ENCODE data around the gene LTBP1.

LTBP1 gene

GRCh38 chr2:33212151-33212550, 265.4 kb downstream of the LTBP1 start:
- WGBS (ENCODE audit: extremely low coverage, insufficient coverage, low lambda C conversion rate): no CpG with 5 or more reads among the region's 3 CpGs
- Histone ChIP-seq H3K4me3 (ENCODE audit: low read length) (no peak overlapping the region), H3K4me1 (ENCODE audit: control insufficient read depth, low read depth, low read length) (peaks cover 2% of the 10 kb centered on the region), H3K79me1 (ENCODE audit: low read length) (no peaks in the 10 kb centered on the region), H4K5ac (ENCODE audit: low read length) (no peak overlapping the region), H2AK5ac (ENCODE audit: low read length) (no peak overlapping the region), H4K8ac (ENCODE audit: low read depth, low read length) (no peak overlapping the region), H3K27me3 (ENCODE audit: insufficient read depth, low read length, poor library complexity) (no peaks in the 10 kb centered on the region), H3K23ac (ENCODE audit: low read length) (no peak overlapping the region), H3K9ac (ENCODE audit: low read length) (no peak overlapping the region), H3K4me2 (ENCODE audit: low read length) (no peak overlapping the region), H3K27ac (ENCODE audit: low read depth, low read length) (no peak overlapping the region), H3K79me2 (ENCODE audit: control insufficient read depth, insufficient read depth, low read length) (no peaks in the 10 kb centered on the region), H3K56ac (ENCODE audit: low read length) (no peak overlapping the region), H3K18ac (ENCODE audit: low read length) (no peak overlapping the region), H2BK120ac (ENCODE audit: low read depth, low read length) (no peak overlapping the region), H3K4ac (ENCODE audit: low read depth, low read length) (no peak overlapping the region), H2BK5ac (ENCODE audit: low read length) (no peak overlapping the region), H3K36me3 (ENCODE audit: control insufficient read depth, insufficient read depth, low read length) (no peaks in the 10 kb centered on the region), H2BK15ac (replicated peaks; ENCODE audit: low read depth) (no peak overlapping the region)
- DNase-seq: no peak

- H2BK15ac ChIP-seq (replicated peaks; ENCODE audit: low read depth): no peak overlapping the region
- no peak overlapping the region for H3K18ac ChIP-seq (ENCODE audit: low read length)
- H3K56ac ChIP-seq (ENCODE audit: low read length): no peak overlapping the region
- H3K27me3 ChIP-seq (ENCODE audit: insufficient read depth, low read length, poor library complexity): no peaks in the 10 kb centered on the region
- no peak overlapping the region for H2AK5ac ChIP-seq (ENCODE audit: low read length)
- no peak overlapping the region for H3K4me3 ChIP-seq (ENCODE audit: low read length)
- DNase-seq: no peak
- no peak overlapping the region for H3K4me2 ChIP-seq (ENCODE audit: low read length)
- no CpG with 5 or more reads among the region's 3 CpGs for WGBS (ENCODE audit: extremely low coverage, insufficient coverage, low lambda C conversion rate)
- peaks cover 2% of the 10 kb centered on the region for H3K4me1 ChIP-seq (ENCODE audit: control insufficient read depth, low read depth, low read length)
- H3K79me1 ChIP-seq (ENCODE audit: low read length): no peaks in the 10 kb centered on the region
- no peak overlapping the region for H3K27ac ChIP-seq (ENCODE audit: low read depth, low read length)
- no peak overlapping the region for H4K8ac ChIP-seq (ENCODE audit: low read depth, low read length)
- no peak overlapping the region for H4K5ac ChIP-seq (ENCODE audit: low read length)
- H3K4ac ChIP-seq (ENCODE audit: low read depth, low read length): no peak overlapping the region
- H3K36me3 ChIP-seq (ENCODE audit: control insufficient read depth, insufficient read depth, low read length): no peaks in the 10 kb centered on the region
- no peak overlapping the region for H2BK5ac ChIP-seq (ENCODE audit: low read length)
- no peak overlapping the region for H2BK120ac ChIP-seq (ENCODE audit: low read depth, low read length)
- no peak overlapping the region for H3K23ac ChIP-seq (ENCODE audit: low read length)
- no peak overlapping the region for H3K9ac ChIP-seq (ENCODE audit: low read length)
- H3K79me2 ChIP-seq (ENCODE audit: control insufficient read depth, insufficient read depth, low read length): no peaks in the 10 kb centered on the region
Measured at GRCh38 chr2:33213244-33213643, 266.5 kb downstream of the LTBP1 start.

- no peaks in the 10 kb centered on the region for H3K27me3 ChIP-seq (ENCODE audit: insufficient read depth, low read length, poor library complexity)
- no peak for DNase-seq
- H3K79me1 ChIP-seq (ENCODE audit: low read length): no peaks in the 10 kb centered on the region
- no peak overlapping the region for H3K4me2 ChIP-seq (ENCODE audit: low read length)
- no peak overlapping the region for H3K56ac ChIP-seq (ENCODE audit: low read length)
- H2BK15ac ChIP-seq (replicated peaks; ENCODE audit: low read depth): no peak overlapping the region
- H3K4ac ChIP-seq (ENCODE audit: low read depth, low read length): no peak overlapping the region
- no peak overlapping the region for H3K18ac ChIP-seq (ENCODE audit: low read length)
- H3K36me3 ChIP-seq (ENCODE audit: control insufficient read depth, insufficient read depth, low read length): no peaks in the 10 kb centered on the region
- no peak overlapping the region for H3K9ac ChIP-seq (ENCODE audit: low read length)
- no CpG with 5 or more reads among the region's 2 CpGs for WGBS (ENCODE audit: extremely low coverage, insufficient coverage, low lambda C conversion rate)
- H2BK120ac ChIP-seq (ENCODE audit: low read depth, low read length): no peak overlapping the region
- no peak overlapping the region for H4K5ac ChIP-seq (ENCODE audit: low read length)
- no peak overlapping the region for H4K8ac ChIP-seq (ENCODE audit: low read depth, low read length)
- no peaks in the 10 kb centered on the region for H3K79me2 ChIP-seq (ENCODE audit: control insufficient read depth, insufficient read depth, low read length)
- peaks cover 2% of the 10 kb centered on the region for H3K4me1 ChIP-seq (ENCODE audit: control insufficient read depth, low read depth, low read length)
- H3K27ac ChIP-seq (ENCODE audit: low read depth, low read length): no peak overlapping the region
- no peak overlapping the region for H2BK5ac ChIP-seq (ENCODE audit: low read length)
- no peak overlapping the region for H2AK5ac ChIP-seq (ENCODE audit: low read length)
- no peak overlapping the region for H3K4me3 ChIP-seq (ENCODE audit: low read length)
- no peak overlapping the region for H3K23ac ChIP-seq (ENCODE audit: low read length)
Measured at GRCh38 chr2:33213648-33214047, 266.9 kb downstream of the LTBP1 start.

GRCh38 chr2:33214436-33214835, 267.7 kb downstream of the LTBP1 start:
- Histone ChIP-seq H3K9ac (ENCODE audit: low read length) (no peak overlapping the region), H2BK120ac (ENCODE audit: low read depth, low read length) (no peak overlapping the region), H3K36me3 (ENCODE audit: control insufficient read depth, insufficient read depth, low read length) (no peaks in the 10 kb centered on the region), H3K56ac (ENCODE audit: low read length) (no peak overlapping the region), H3K4me1 (ENCODE audit: control insufficient read depth, low read depth, low read length) (peaks cover 4% of the 10 kb centered on the region), H4K8ac (ENCODE audit: low read depth, low read length) (no peak overlapping the region), H3K4ac (ENCODE audit: low read depth, low read length) (no peak overlapping the region), H3K18ac (ENCODE audit: low read length) (no peak overlapping the region), H3K79me1 (ENCODE audit: low read length) (no peaks in the 10 kb centered on the region), H3K4me3 (ENCODE audit: low read length) (no peak overlapping the region), H3K27me3 (ENCODE audit: insufficient read depth, low read length, poor library complexity) (no peaks in the 10 kb centered on the region), H3K4me2 (ENCODE audit: low read length) (no peak overlapping the region), H3K23ac (ENCODE audit: low read length) (no peak overlapping the region), H2BK5ac (ENCODE audit: low read length) (no peak overlapping the region), H4K5ac (ENCODE audit: low read length) (no peak overlapping the region), H3K79me2 (ENCODE audit: control insufficient read depth, insufficient read depth, low read length) (no peaks in the 10 kb centered on the region), H3K27ac (ENCODE audit: low read depth, low read length) (no peak overlapping the region), H2BK15ac (replicated peaks; ENCODE audit: low read depth) (no peak overlapping the region), H2AK5ac (ENCODE audit: low read length) (no peak overlapping the region)
- WGBS (ENCODE audit: extremely low coverage, insufficient coverage, low lambda C conversion rate): no CpG with 5 or more reads among the region's 11 CpGs
- DNase-seq: no peak

- H3K23ac ChIP-seq (ENCODE audit: low read length): no peak overlapping the region
- peaks cover 4% of the 10 kb centered on the region for H3K4me1 ChIP-seq (ENCODE audit: control insufficient read depth, low read depth, low read length)
- no peaks in the 10 kb centered on the region for H3K79me1 ChIP-seq (ENCODE audit: low read length)
- H3K4me3 ChIP-seq (ENCODE audit: low read length): no peak overlapping the region
- no peak overlapping the region for H3K9ac ChIP-seq (ENCODE audit: low read length)
- H2AK5ac ChIP-seq (ENCODE audit: low read length): no peak overlapping the region
- no peak overlapping the region for H3K56ac ChIP-seq (ENCODE audit: low read length)
- H3K18ac ChIP-seq (ENCODE audit: low read length): no peak overlapping the region
- no CpG with 5 or more reads among the region's 6 CpGs for WGBS (ENCODE audit: extremely low coverage, insufficient coverage, low lambda C conversion rate)
- no peak overlapping the region for H3K27ac ChIP-seq (ENCODE audit: low read depth, low read length)
- H3K4me2 ChIP-seq (ENCODE audit: low read length): no peak overlapping the region
- DNase-seq: no peak
- no peaks in the 10 kb centered on the region for H3K36me3 ChIP-seq (ENCODE audit: control insufficient read depth, insufficient read depth, low read length)
- H4K5ac ChIP-seq (ENCODE audit: low read length): no peak overlapping the region
- no peak overlapping the region for H4K8ac ChIP-seq (ENCODE audit: low read depth, low read length)
- no peak overlapping the region for H3K4ac ChIP-seq (ENCODE audit: low read depth, low read length)
- no peaks in the 10 kb centered on the region for H3K79me2 ChIP-seq (ENCODE audit: control insufficient read depth, insufficient read depth, low read length)
- H3K27me3 ChIP-seq (ENCODE audit: insufficient read depth, low read length, poor library complexity): no peaks in the 10 kb centered on the region
- H2BK5ac ChIP-seq (ENCODE audit: low read length): no peak overlapping the region
- H2BK120ac ChIP-seq (ENCODE audit: low read depth, low read length): no peak overlapping the region
- H2BK15ac ChIP-seq (replicated peaks; ENCODE audit: low read depth): no peak overlapping the region
Measured at GRCh38 chr2:33214857-33215256, 268.1 kb downstream of the LTBP1 start.

- Histone ChIP-seq H2BK5ac (ENCODE audit: low read length) (no peak overlapping the region), H3K27me3 (ENCODE audit: insufficient read depth, low read length, poor library complexity) (no peaks in the 10 kb centered on the region), H3K9ac (ENCODE audit: low read length) (no peak overlapping the region), H3K79me1 (ENCODE audit: low read length) (no peaks in the 10 kb centered on the region), H3K79me2 (ENCODE audit: control insufficient read depth, insufficient read depth, low read length) (no peaks in the 10 kb centered on the region), H3K4me2 (ENCODE audit: low read length) (no peak overlapping the region), H3K36me3 (ENCODE audit: control insufficient read depth, insufficient read depth, low read length) (no peaks in the 10 kb centered on the region), H2BK15ac (replicated peaks; ENCODE audit: low read depth) (no peak overlapping the region), H2AK5ac (ENCODE audit: low read length) (no peak overlapping the region), H3K4me3 (ENCODE audit: low read length) (no peak overlapping the region), H3K4ac (ENCODE audit: low read depth, low read length) (no peak overlapping the region), H4K8ac (ENCODE audit: low read depth, low read length) (no peak overlapping the region), H3K4me1 (ENCODE audit: control insufficient read depth, low read depth, low read length) (peaks cover 4% of the 10 kb centered on the region), H3K56ac (ENCODE audit: low read length) (no peak overlapping the region), H3K18ac (ENCODE audit: low read length) (no peak overlapping the region), H3K27ac (ENCODE audit: low read depth, low read length) (no peak overlapping the region), H2BK120ac (ENCODE audit: low read depth, low read length) (no peak overlapping the region), H3K23ac (ENCODE audit: low read length) (no peak overlapping the region), H4K5ac (ENCODE audit: low read length) (no peak overlapping the region)
- WGBS (ENCODE audit: extremely low coverage, insufficient coverage, low lambda C conversion rate): no CpG with 5 or more reads among the region's 3 CpGs
- no peak for DNase-seq
Measured at GRCh38 chr2:33215299-33215698, 268.5 kb downstream of the LTBP1 start.

All from mesendoderm (in vitro differentiated cells).